Stromal cell of bone marrow (primary cell): ENCODE data around the gene OXA1L.
"Not testable (repeated sequence)": the region's sequence is repeated elsewhere in the genome, so short reads cannot be mapped to it uniquely, and the experiment has no call there.

Experiments used
- DNase-seq: peaks from one replicate; pipeline ENCODE4 v3.0.0-alpha.2; 2012; ENCODE audit warnings: low read depth

Gene OXA1L

DNA sequence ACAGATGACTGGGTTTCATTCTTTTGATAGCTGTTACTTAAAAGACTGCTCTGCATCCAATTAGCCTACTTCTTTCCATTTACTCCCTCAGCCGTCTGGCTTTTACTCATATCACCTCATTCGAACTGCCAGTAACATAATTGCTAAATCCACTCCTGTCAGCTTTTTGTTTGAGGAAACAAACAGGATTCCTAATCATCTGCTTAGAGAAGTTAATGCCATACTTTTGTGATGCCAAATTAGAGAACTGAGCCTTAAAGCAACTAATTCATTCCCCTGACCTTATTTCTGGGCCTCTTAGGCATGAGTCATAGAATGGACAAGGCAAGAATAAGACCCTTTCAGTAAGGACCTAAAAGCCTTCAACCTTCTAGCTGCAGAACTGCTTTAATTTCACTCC lies 2.9 kb downstream of the OXA1L start:
- DNase-seq: no peak

DNA sequence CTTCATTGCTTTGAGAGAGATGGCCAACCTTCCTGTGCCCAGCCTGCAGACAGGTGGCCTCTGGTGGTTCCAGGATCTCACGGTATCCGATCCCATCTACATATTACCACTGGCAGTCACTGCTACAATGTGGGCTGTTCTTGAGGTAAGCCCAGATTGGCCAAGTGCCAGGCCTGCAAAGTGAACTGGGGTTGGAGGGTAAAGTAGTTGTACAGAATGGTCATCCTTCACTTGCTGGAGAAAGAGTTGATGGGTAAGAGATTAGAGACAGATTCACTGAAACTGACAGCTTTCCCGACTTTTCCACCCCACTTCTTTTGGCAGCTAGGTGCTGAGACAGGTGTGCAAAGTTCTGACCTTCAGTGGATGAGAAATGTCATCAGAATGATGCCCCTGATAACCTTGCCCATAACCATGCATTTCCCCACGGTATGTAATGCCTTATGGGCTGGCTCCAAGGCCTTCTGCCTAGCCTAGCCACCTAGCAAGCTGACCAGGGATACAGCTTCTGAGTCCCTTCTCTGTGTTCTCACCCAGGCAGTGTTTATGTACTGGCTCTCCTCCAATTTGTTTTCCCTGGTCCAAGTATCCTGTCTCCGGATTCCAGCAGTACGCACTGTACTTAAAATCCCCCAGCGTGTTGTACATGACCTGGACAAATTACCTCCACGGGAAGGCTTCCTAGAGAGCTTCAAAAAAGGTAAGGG lies 4.1 kb downstream of the OXA1L start:
- no peak for DNase-seq

GRCh38 chr14:22772725-22773124 lies 6.2 kb downstream of the OXA1L start:
- no peak for DNase-seq

DNA sequence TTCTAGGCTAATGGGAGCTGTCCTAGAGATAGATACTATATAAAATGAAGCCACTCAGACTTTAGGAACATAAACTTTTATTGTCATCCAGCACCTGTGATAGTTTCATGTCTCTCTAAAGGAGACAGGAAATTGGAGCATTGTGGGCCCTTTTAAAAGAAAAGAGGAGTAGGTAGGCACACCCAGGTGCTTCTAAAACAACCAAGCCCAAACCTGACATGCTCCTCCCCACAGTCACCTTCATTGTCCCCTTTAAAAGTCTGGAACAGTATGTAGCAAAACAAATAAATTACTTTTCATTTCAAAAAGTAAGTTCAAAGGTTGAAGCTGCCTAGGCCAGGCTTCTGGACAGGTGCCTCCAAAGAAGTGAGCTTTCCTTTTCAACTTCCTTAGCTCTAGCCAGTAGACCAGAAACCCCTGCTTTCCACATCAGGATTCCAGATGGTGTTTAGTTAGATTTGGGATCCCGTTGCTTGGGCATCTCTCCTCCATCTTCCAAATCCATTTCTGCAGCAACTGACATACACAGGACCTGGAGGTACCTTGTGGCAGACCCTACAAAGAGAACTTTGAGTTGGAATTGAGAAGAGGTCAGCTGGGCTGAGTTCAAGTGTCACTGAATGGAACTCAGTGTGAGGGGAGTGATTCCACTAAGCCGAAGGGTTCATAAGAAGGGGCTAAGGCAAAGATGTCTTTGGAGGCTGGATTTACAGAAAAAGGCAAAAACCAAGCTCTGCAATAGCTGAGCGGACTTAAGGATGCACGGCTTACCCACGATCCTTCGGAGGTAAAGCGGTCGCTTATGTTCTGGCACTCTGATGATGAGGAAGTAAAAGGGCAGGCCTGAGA lies 6.9 kb downstream of the OXA1L start:
- DNase-seq: no peak

DNA sequence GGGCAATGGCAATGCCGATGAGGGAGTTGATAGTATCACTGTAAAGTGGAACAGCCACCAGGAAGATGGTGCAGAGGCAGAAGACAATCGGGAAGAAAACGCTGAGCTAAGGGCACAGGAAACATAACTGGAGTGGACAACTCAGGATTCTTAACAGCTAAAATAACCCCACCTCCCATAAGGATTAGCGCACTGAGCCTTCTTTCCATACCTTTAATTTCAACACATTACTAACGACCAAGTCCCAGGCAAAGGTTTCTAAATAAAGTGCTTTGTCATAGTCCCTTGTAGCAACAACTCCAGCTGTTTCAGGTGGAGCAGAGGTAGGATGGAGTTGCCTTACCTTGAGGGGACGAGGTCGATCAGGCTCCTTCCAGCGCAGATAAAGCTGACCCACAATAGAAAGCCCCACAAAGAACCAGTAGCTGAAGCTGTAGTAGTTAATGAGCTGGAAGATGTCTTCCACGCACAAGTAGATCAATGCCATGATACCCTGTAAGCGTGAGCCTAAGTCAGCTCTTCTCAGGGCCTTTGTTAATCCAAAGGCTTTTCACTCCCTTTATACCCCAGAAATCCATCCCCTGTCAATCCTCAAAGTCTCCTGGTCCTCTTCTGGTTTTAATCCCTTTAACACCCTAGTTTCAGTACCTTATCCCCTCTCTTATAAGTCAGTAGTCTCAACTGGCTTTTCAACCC lies 7.7 kb downstream of the OXA1L start:
- DNase-seq: no peak

GRCh38 chr14:22776215-22776614 lies 9.7 kb downstream of the OXA1L start:
- DNase-seq: no peak

DNA sequence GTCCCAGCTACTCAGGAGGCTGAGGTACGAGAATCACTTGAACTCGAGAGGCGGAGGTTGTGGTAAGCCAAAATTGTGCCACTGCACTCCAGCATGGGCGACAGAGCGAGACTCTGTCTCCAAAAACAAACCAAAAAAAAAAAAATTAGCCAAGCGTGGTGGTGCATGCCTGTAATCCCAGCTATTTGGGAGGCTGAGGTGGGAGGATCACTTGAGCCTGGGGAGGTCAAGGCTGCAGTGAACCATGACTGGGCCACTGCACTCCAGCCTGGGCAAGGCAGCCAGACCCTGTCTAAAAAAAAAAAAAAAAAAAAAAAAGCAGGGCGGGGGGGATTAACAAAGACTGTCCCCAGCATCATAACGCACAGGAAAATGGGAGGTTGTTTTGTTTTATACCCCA lies 10.4 kb downstream of the OXA1L start:
- not testable (repeated sequence) for DNase-seq

GRCh38 chr14:22778084-22778483 lies 11.6 kb downstream of the OXA1L start:
- DNase-seq: no peak

DNA sequence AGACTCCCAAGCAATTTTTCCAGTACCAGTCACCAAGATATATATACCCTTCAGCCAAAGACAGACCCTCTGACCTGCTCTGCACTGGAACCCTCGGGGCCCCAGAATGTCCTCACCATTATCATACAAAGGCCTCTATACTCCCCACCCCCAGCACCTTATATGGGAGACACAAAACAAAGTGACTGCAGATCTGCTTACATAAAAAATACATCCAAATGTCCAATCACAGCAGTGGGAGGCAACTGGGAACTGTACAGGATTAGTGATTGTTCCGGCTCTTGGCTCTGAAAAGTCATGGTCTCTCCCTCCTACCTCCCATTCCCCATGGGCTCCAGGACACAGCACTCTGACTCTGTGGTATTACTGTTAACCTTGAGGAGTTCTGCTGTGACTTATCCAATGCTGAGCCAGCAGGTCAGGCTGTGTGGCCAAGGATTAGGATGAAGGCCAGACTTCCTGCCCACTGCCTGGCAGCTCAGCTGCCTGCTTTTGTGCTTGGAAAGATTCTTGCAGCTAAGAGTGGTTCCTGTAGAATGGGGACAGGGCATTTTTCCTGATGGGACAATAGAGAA lies 13.7 kb downstream of the OXA1L start:
- no peak for DNase-seq

- no peak for DNase-seq
Observed at GRCh38 chr14:22780941-22781300, 14.4 kb downstream of the OXA1L start.

DNA sequence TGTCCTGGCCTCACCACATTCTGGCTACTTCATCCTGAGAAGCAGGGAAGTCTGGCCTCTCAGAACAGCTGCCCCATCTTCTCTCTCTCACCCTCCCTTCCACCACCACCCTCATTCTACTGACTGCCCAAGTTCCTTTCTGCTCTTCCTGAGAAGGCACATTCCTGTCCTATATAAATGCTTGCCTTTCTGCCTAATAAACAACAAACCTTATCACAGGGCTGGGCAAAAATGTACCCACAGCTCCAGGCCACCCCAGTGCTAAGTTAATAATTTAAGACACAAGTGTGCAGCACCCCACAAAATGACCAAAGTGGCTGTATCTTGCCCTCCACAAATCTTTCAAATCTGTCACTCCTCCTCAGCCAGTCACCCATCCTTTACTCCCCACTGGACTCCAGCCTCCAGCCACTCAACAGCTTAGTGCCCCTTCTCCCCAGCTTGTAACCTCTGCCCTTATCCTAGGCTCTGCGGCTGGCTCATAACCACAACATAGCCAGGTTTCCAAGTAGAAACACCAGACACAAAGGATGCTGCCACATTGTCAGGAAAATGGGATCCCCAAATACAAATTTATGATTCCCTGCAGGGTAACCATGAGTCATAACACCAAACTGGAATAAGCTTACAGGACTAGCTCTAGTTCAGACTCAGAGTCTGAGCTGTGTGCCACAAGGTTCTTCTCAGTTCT lies 15.0 kb downstream of the OXA1L start:
- DNase-seq: peak; percentile 50

GRCh38 chr14:22786685-22787084 lies 20.2 kb downstream of the OXA1L start:
- DNase-seq: no peak

GRCh38 chr14:22791301-22791700 lies 24.8 kb downstream of the OXA1L start:
- peak; percentile 82 for DNase-seq

- no peak for DNase-seq
Observed at GRCh38 chr14:22792158-22792557, 25.7 kb downstream of the OXA1L start.

DNA sequence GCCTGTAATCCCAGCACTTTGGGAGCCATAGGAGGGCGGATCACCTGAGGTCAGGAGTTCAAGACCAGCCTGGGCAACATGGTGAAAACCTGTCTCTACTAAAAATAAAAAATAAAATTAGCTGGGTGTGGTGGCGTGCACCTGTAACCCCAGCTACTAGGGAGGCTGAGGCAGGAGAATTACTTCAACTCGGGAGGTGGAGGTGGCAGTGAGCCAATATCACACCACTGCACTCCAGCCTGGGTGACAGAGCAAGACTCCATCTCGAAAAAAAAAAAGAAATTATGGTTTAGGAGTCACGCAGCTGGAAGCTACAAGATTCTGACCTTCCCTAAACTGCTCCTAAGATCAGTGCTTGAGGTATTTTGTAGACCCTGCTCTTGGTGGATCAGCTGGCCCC lies 27.1 kb downstream of the OXA1L start:
- DNase-seq: not testable (repeated sequence)

- no peak for DNase-seq
Observed at GRCh38 chr14:22793976-22794375, 27.5 kb downstream of the OXA1L start.

DNA sequence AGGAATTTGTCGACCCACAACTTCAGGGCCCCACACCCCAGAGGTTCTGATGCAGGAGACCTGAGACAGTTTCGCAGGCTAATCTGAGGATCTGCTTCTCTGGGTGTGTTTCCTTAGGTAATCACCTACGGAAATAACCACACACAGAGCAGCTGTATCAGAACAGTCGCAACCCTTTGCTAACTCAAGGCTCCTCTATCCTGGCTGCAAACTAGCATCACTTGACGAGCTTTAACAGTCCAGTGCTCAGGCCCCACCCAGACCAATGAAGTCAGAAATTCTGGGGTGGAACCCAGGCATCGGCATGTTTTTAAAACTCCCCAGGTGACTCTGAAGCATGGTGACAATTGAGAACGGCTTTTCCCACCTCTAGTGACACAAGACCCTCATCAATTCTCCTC lies 28.1 kb downstream of the OXA1L start:
- no peak for DNase-seq

DNA sequence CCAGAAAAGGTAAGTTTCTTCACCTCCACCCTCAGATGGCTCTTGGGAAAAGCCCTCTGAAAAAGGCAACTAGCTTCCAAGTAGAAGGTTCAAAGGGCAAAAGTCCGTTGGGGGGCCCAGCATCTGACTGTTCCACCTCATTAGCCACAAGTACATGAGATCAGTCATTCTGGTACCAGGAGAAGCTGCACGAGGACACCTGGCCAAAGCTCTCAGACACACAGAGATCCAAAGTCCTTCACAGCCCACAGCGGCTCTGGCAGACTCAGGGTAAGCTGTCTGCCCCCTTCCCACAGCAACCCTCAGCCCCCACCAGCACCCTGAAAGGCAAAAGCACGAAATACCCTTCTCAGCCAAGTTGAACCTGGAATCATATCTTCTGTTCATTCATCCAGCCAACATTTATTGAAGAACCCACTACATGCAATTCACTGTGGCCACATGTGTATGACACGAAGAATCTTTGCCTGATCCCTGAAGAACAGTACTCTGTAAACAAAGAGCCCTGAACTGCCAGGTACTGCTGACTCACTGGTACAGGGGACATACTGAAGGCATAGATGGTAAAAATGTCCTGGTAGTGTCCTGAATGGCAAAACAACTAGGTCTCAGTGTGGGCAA lies 29.7 kb downstream of the OXA1L start:
- no peak for DNase-seq

GRCh38 chr14:22797017-22797917 lies 30.8 kb downstream of the OXA1L start:
- DNase-seq: no peak

- DNase-seq: no peak
Observed at GRCh38 chr14:22798528-22798927, 32.0 kb downstream of the OXA1L start.

GRCh38 chr14:22800346-22800745 lies 33.9 kb downstream of the OXA1L start:
- no peak for DNase-seq
